A673 (cell line): ENCODE data around the gene DHDDS. TPM values are rescaled to one million over a fixed set of nuclear protein-coding genes. Genes with fewer than 3 reads are reported as not detected.

ENCODE experiments used
- BruUV-seq: library from RNA; stranded (reverse); fragments of 400-500 nt; replicated peaks from 2 replicates; lab custom pipeline; 2021; lab: Mats Ljungman, UMichigan
- CTCF ChIA-PET: fragments of 300-600 bp; sonication (Branson Sonifier 250); formaldehyde crosslinking; loops from one replicate; lab custom pipeline; 2022; ENCODE audit warnings: antibody characterized with exemption; lab: Charles Lee
- POLR2A ChIA-PET: fragments of 300-600 bp; sonication (Branson Sonifier 250); formaldehyde crosslinking; loops from one replicate; lab custom pipeline; 2022; ENCODE audit warnings: antibody characterized with exemption; ENCODE audit not compliant: low non-redundant PET; lab: Charles Lee
- DNase-seq: peaks from one replicate; pipeline ENCODE4 v3.0.0-alpha.2; 2015; ENCODE audit warnings: low spot score
- H3K27ac ChIP-seq: fragments of 200-600 bp; sonication (generic); 2 replicates; pipeline ENCODE4 v1.5.1; 2016; ENCODE audit warnings: mixed run types, low read depth, mild to moderate bottlenecking, mixed read lengths, antibody characterized with exemption, low read length; ENCODE audit not compliant: poor library complexity, severe bottlenecking
- H3K27me3 ChIP-seq: fragments of 200-600 bp; sonication (generic); replicated peaks from 2 replicates; pipeline ENCODE4 v1.6.1; 2017; ENCODE audit warnings: mixed run types, low read depth, mild to moderate bottlenecking, mixed read lengths, antibody characterized with exemption, low read length; ENCODE audit not compliant: insufficient read depth, poor library complexity
- H3K36me3 ChIP-seq: fragments of 200-600 bp; sonication (generic); 2 replicates; pipeline ENCODE4 v1.6.1; 2016; ENCODE audit warnings: mixed run types, mild to moderate bottlenecking, mixed read lengths, antibody characterized with exemption, low read length; ENCODE audit not compliant: insufficient read depth, poor library complexity, severe bottlenecking
- H3K4me1 ChIP-seq: fragments of 200-600 bp; sonication (generic); 2 replicates; pipeline ENCODE4 v1.6.1; 2017; ENCODE audit warnings: mixed run types, mild to moderate bottlenecking, mixed read lengths, antibody characterized with exemption, low read length; ENCODE audit not compliant: insufficient read depth, poor library complexity, severe bottlenecking
- H3K4me3 ChIP-seq: fragments of 200-600 bp; sonication (generic); 2 replicates; pipeline ENCODE4 v1.5.1; 2016; ENCODE audit warnings: low read depth, mixed run types, mild to moderate bottlenecking, mixed read lengths, low read length; ENCODE audit not compliant: poor library complexity, severe bottlenecking
- H3K9me3 ChIP-seq: fragments of 200-600 bp; sonication (generic); 2 replicates; pipeline ENCODE4 v1.6.1; 2016; ENCODE audit warnings: mixed run types, low read depth, mild to moderate bottlenecking, mixed read lengths, antibody characterized with exemption, low read length; ENCODE audit not compliant: poor library complexity, severe bottlenecking
- CTCF ChIP-seq: fragments of 300-800, 200-600 bp; sonication (generic); conservative IDR thresholded peaks from 2 replicates; pipeline ENCODE4 v1.5.1; 2017; ENCODE audit warnings: low read depth, mild to moderate bottlenecking, antibody characterized with exemption, low read length, moderate library complexity, mixed read lengths
- EZH2 ChIP-seq: fragments of 200-600 bp; sonication (generic); IDR thresholded peaks from 2 replicates; pipeline ENCODE4 v1.6.1; 2017; ENCODE audit warnings: borderline replicate concordance, low read depth, mild to moderate bottlenecking, mixed read lengths, antibody characterized with exemption, low read length; ENCODE audit not compliant: poor library complexity, severe bottlenecking
- intact Hi-C: fragments of 100-400 bp; cut with micrococcal nuclease; formaldehyde crosslinking; loops from one replicate; pipeline ENCODE4 v1.10.0; 2022; ENCODE audit not compliant: unreplicated experiment
- total RNA-seq: library from RNA; stranded (reverse); gene quantifications from 2 replicates; pipeline ENCODE4 v1.2.3, GENCODE V29; 2021

The DHDDS gene
- total RNA-seq, 1 experiment from 2014 or later = 50.7 TPM

DNA sequence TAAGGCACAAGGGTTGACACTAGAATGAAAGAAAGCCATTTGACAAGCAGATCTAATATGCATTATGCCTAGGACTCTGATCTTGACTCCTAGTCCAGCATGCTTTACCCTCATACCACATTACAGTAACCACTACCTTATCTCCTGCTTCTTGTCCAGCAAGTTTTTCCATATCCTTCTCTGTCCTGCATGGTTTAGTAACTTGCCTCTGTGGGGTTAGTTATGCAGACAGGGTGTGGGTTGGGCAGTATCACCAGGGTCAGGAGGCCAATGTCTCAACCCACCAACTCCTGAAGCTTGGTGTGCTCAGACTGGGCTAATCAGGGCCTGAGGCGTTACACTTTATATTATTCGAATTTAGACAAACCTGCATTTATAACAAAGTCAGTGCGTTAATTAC lies 18.8 kb downstream of the DHDDS start:
- no peak for DNase-seq
- ChIA-PET CTCF (no interaction called here), POLR2A (no interaction called here)
- intact Hi-C loops = no loop called here
- peaks cover 23% of the 10 kb centered on the region for H3K36me3 ChIP-seq
- H3K27me3 ChIP-seq = no peaks in the 10 kb centered on the region
- no peak for TF ChIP-seq EZH2
- TF ChIP-seq CTCF = no peak
- no peak overlapping the region for H3K27ac ChIP-seq
- H3K9me3 ChIP-seq = no peaks in the 10 kb centered on the region
- no peaks in the 10 kb centered on the region for H3K4me1 ChIP-seq
- no peak overlapping the region for H3K4me3 ChIP-seq
- no TSS peak for BruUV-seq

DNA sequence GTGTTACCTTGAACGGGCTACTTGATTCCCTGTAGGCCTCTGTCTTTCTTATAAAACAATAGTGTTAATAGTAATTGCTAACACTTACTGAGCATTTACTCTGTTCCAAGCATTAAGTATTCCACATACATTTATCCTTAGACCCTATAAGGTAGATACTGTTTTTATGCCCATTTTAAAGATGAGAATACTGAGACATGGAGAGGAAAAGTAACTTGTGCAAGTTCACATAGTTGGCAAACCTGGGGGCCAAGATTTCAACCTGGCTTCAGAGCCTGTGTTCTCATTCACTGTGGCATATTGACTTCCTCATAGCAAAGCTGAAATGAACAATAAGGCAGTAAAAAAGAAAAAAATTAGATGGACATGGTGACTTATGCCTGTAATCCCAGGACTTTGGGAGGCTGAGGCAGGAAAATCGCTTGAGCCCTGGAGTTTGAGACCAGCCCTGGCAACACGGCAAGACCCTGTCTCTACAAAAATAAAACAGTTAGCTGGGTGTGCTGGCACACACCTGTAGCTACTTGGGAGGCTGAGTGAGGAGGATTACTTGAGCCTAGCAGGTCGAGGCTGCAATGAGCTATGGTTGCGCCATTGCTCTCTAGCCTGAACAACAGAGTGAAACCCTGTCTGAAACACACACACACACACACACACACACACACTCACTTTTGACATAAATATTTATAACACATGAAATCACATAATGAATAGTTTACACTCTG lies 20.5 kb downstream of the DHDDS start:
- BruUV-seq = no TSS peak
- ChIA-PET CTCF (no interaction called here), POLR2A (no interaction called here)
- Histone ChIP-seq H3K27me3 (no peaks in the 10 kb centered on the region), H3K4me1 (no peaks in the 10 kb centered on the region), H3K27ac (no peak overlapping the region), H3K9me3 (no peaks in the 10 kb centered on the region), H3K36me3 (peaks cover 28% of the 10 kb centered on the region), H3K4me3 (no peak overlapping the region)
- no peak for TF ChIP-seq EZH2
- no peak for TF ChIP-seq CTCF
- intact Hi-C loops = no loop called here
- no peak for DNase-seq

- TF ChIP-seq CTCF = no peak
- no peak for TF ChIP-seq EZH2
- DNase-seq = no peak
- POLR2A ChIA-PET = no interaction called here
- intact Hi-C loops = no loop called here
- H3K9me3 ChIP-seq = no peaks in the 10 kb centered on the region
- peaks cover 42% of the 10 kb centered on the region for H3K36me3 ChIP-seq
- no peak overlapping the region for H3K27ac ChIP-seq
- H3K4me1 ChIP-seq = no peaks in the 10 kb centered on the region
- H3K27me3 ChIP-seq = no peaks in the 10 kb centered on the region
- no peak overlapping the region for H3K4me3 ChIP-seq
- CTCF ChIA-PET = no interaction called here
- no TSS peak for BruUV-seq
Measured at GRCh38 chr1:26459148-26459547, 27.0 kb downstream of the DHDDS start.
